Tibial nerve (tissue), 4 donors: ENCODE data around the gene CNTN5.

ENCODE experiments used
- EP300 ChIP-seq, 2 donors: sonication (generic); formaldehyde crosslinking; IDR thresholded peaks; one replicate each; pipeline ENCODE4 v1.6.1; 2017; ENCODE audit warnings: antibody characterized with exemption in 2 of 2, mild to moderate bottlenecking in 1 of 2
- POLR2A ChIP-seq, 2 donors: fragments of 450-650 bp; IDR thresholded peaks; one replicate each; pipeline ENCODE4 v1.6.1; 2017; ENCODE audit warnings: antibody characterized with exemption in 2 of 2, mild to moderate bottlenecking in 2 of 2, moderate library complexity in 2 of 2
- TF ChIP-seq, protein P1 (sequence below), 5 experiments: fragments of 200-600 bp in 3 of 5; fragments of 450-650 bp in 2 of 5; sonication (generic) in 3 of 5; IDR thresholded peaks; one replicate each; pipeline ENCODE4 v1.5.1; 2016 to 2019; ENCODE audit warnings: antibody characterized with exemption in 5 of 5, mild to moderate bottlenecking in 3 of 5, moderate library complexity in 2 of 5

DNA sequence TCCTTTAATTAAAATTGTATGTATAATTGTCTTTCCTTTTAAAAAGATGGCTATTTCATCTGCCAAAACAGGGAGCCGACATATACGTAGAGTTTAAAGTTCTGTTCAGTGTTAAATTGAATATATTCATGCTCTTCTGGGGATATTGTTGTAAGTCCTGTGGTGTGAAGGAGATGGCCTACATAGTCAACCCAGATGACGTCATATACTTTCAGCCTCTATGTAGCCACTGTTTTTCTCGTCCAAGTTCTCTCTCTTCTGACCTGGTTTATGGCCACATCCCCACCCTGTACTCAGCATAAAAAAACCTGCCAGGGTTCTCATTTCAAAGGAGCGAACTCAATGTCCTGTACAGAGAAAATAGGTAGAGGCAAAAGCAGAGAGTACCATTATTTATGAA lies 1156.9 kb downstream of the CNTN5 start:
- TF ChIP-seq, protein P1, sequence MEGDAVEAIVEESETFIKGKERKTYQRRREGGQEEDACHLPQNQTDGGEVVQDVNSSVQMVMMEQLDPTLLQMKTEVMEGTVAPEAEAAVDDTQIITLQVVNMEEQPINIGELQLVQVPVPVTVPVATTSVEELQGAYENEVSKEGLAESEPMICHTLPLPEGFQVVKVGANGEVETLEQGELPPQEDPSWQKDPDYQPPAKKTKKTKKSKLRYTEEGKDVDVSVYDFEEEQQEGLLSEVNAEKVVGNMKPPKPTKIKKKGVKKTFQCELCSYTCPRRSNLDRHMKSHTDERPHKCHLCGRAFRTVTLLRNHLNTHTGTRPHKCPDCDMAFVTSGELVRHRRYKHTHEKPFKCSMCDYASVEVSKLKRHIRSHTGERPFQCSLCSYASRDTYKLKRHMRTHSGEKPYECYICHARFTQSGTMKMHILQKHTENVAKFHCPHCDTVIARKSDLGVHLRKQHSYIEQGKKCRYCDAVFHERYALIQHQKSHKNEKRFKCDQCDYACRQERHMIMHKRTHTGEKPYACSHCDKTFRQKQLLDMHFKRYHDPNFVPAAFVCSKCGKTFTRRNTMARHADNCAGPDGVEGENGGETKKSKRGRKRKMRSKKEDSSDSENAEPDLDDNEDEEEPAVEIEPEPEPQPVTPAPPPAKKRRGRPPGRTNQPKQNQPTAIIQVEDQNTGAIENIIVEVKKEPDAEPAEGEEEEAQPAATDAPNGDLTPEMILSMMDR (IDR thresholded peaks at IDR 0.05), result no peak
- TF ChIP-seq EP300 (IDR thresholded peaks at IDR 0.05) (no peak), POLR2A (IDR thresholded peaks at IDR 0.05) (no peak)
